ENCODE measurements around the gene NUP214.

Gene NUP214

GRCh38 chr9:131092548-131093440 is 32.6 kb upstream of the NUP214 start:
- ChIA-PET POLR2A (interaction anchor here (0.6 kb wide), 1 partner anchor 106 kb away, joined by 6 read pairs; no protein-coding TSS in a partner anchor), CTCF (interaction anchor here (0.7 kb wide), 1 partner anchor 93 kb away, joined by 3 read pairs; no protein-coding TSS in a partner anchor)
- no peaks in the 10 kb centered on the region for H3K9me3 ChIP-seq (ENCODE audit: control insufficient read depth, insufficient read depth, low read depth, low read length)
- no peaks in the 10 kb centered on the region for H3K36me3 ChIP-seq (ENCODE audit: control insufficient read depth in 2 of 2, insufficient read depth in 1 of 2, low read length in 2 of 2)
- no peak overlapping the region for H3K4me3 ChIP-seq (ENCODE audit: low read depth, low read length)
- no peak overlapping the region for H3K27ac ChIP-seq (ENCODE audit: extremely low read depth, low read depth, low read length)
- TF ChIP-seq HOXD13 (CRISPR knock-in tag; IDR thresholded peaks at IDR 0.05; ENCODE audit: borderline replicate concordance) (no peak), ZNF76 (tag by site-specific recombination; IDR thresholded peaks at IDR 0.05; ENCODE audit: borderline replicate concordance, low read depth) (no peak), ZNF311 (tag by site-specific recombination; IDR thresholded peaks at IDR 0.05; ENCODE audit: borderline replicate concordance) (no peak), ZNF112 (tag by site-specific recombination; IDR thresholded peaks at IDR 0.05) (no peak), ZNF645 (tag by site-specific recombination; IDR thresholded peaks at IDR 0.05) (no peak), HOXC10 (CRISPR knock-in tag; IDR thresholded peaks at IDR 0.05) (no peak), ZNF239 (tag by site-specific recombination; IDR thresholded peaks at IDR 0.05) (no peak), ZNF391 (tag by site-specific recombination; IDR thresholded peaks at IDR 0.05; ENCODE audit: borderline replicate concordance, low read depth) (no peak), KLF8 (tag by site-specific recombination; IDR thresholded peaks at IDR 0.05) (no peak), ZNF560 (tag by site-specific recombination; IDR thresholded peaks at IDR 0.05; ENCODE audit: borderline replicate concordance) (no peak), ZNF514 (tag by site-specific recombination; IDR thresholded peaks at IDR 0.05) (no peak), FEZF1 (tag by site-specific recombination; IDR thresholded peaks at IDR 0.05) (no peak), ZNF324 (tag by site-specific recombination; IDR thresholded peaks at IDR 0.05) (no peak), ZSCAN23 (tag by site-specific recombination; IDR thresholded peaks at IDR 0.05) (no peak), ZNF302 (tag by site-specific recombination; IDR thresholded peaks at IDR 0.05; ENCODE audit: low read depth) (no peak)
- TF ChIP-seq, protein P1, sequence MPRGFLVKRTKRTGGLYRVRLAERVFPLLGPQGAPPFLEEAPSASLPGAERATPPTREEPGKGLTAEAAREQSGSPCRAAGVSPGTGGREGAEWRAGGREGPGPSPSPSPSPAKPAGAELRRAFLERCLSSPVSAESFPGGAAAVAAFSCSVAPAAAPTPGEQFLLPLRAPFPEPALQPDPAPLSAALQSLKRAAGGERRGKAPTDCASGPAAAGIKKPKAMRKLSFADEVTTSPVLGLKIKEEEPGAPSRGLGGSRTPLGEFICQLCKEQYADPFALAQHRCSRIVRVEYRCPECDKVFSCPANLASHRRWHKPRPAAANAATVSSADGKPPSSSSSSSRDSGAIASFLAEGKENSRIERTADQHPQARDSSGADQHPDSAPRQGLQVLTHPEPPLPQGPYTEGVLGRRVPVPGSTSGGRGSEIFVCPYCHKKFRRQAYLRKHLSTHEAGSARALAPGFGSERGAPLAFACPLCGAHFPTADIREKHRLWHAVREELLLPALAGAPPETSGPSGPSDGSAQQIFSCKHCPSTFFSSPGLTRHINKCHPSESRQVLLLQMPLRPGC (tag by site-specific recombination; IDR thresholded peaks at IDR 0.05) = no peak
- no peaks in the 10 kb centered on the region for H3K4me1 ChIP-seq (ENCODE audit: control insufficient read depth, insufficient read depth, low read length)

GRCh38 chr9:131094015-131094414 is 31.4 kb upstream of the NUP214 start:
- no peaks in the 10 kb centered on the region for H3K4me1 ChIP-seq (ENCODE audit: control insufficient read depth, insufficient read depth, low read length)
- TF ChIP-seq ZNF623 (tag by site-specific recombination; IDR thresholded peaks at IDR 0.05) = no peak
- no peak for TF ChIP-seq ZNF175 (tag by site-specific recombination; IDR thresholded peaks at IDR 0.05)
- no peak for TF ChIP-seq ZBTB8A (tag by site-specific recombination; IDR thresholded peaks at IDR 0.05)
- no peak for TF ChIP-seq ZFP37 (tag by site-specific recombination; IDR thresholded peaks at IDR 0.05)
- TF ChIP-seq, protein P2, sequence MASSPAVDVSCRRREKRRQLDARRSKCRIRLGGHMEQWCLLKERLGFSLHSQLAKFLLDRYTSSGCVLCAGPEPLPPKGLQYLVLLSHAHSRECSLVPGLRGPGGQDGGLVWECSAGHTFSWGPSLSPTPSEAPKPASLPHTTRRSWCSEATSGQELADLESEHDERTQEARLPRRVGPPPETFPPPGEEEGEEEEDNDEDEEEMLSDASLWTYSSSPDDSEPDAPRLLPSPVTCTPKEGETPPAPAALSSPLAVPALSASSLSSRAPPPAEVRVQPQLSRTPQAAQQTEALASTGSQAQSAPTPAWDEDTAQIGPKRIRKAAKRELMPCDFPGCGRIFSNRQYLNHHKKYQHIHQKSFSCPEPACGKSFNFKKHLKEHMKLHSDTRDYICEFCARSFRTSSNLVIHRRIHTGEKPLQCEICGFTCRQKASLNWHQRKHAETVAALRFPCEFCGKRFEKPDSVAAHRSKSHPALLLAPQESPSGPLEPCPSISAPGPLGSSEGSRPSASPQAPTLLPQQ (tag by site-specific recombination; IDR thresholded peaks at IDR 0.05) = no peak
- TF ChIP-seq ZNF23 (tag by site-specific recombination; IDR thresholded peaks at IDR 0.05; ENCODE audit: borderline replicate concordance) = no peak
- no peak for TF ChIP-seq HOXD13 (CRISPR knock-in tag; IDR thresholded peaks at IDR 0.05; ENCODE audit: borderline replicate concordance)
- TF ChIP-seq, protein P3, sequence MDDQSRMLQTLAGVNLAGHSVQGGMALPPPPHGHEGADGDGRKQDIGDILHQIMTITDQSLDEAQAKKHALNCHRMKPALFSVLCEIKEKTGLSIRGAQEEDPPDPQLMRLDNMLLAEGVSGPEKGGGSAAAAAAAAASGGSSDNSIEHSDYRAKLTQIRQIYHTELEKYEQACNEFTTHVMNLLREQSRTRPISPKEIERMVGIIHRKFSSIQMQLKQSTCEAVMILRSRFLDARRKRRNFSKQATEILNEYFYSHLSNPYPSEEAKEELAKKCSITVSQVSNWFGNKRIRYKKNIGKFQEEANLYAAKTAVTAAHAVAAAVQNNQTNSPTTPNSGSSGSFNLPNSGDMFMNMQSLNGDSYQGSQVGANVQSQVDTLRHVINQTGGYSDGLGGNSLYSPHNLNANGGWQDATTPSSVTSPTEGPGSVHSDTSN (CRISPR knock-in tag; IDR thresholded peaks at IDR 0.05) = no peak
- TF ChIP-seq ZNF121 (tag by site-specific recombination; IDR thresholded peaks at IDR 0.05) = no peak
- no peak for TF ChIP-seq YY2 (tag by site-specific recombination; IDR thresholded peaks at IDR 0.05)
- TF ChIP-seq ZNF341 (tag by site-specific recombination; IDR thresholded peaks at IDR 0.05; ENCODE audit: low read depth) = no peak
- H3K9me3 ChIP-seq (ENCODE audit: control insufficient read depth, insufficient read depth, low read depth, low read length) = no peaks in the 10 kb centered on the region
- ChIA-PET POLR2A (interaction anchor here (0.9 kb wide), 1 partner anchor 31 kb away, joined by 6 read pairs; the partner anchor contains the start of gene NUP214), CTCF (interaction anchor here (1.1 to 1.8 kb wide), 2 partner anchors 15 to 48 kb away, joined by 4 to 6 read pairs; no protein-coding TSS in a partner anchor)
- H3K36me3 ChIP-seq (ENCODE audit: control insufficient read depth in 2 of 2, insufficient read depth in 1 of 2, low read length in 2 of 2) = no peaks in the 10 kb centered on the region
- no peak overlapping the region for H3K27ac ChIP-seq (ENCODE audit: extremely low read depth, low read depth, low read length)
- H3K4me3 ChIP-seq (ENCODE audit: low read depth, low read length) = no peak overlapping the region
